Measurements from ENCODE around the gene KRTAP5-9. TPM values are rescaled to one million over a fixed set of nuclear protein-coding genes. Genes with fewer than 3 reads are reported as not detected.

The KRTAP5-9 gene
- polyA plus RNA-seq, 2 of the 4 experiments (the other 2 are of a cell fraction): not detected

GRCh38 chr11:71563406-71563805 is 15.2 kb downstream of the KRTAP5-9 start:
- CTCF ChIA-PET: interaction anchor here (0.6 to 1.8 kb wide), 7 partner anchors 10 to 110 kb away, joined by 3 to 5 read pairs (median 4); partner anchors contain the start of gene NADSYN1
- ATAC-seq: peak; percentile 88 to 90
- WGBS (ENCODE audit: missing lambda C conversion rate): 5% methylated on average over 8 of the region's 8 CpGs
- FAIRE-seq: peak; percentile 63
- POLR2A ChIA-PET: interaction anchor here (0.6 kb wide), 1 partner anchor 111 kb away, joined by 3 read pairs; no protein-coding TSS in a partner anchor
- peaks cover 17% of the 10 kb centered on the region for H3K9me3 ChIP-seq
- H3K4me2 ChIP-seq: no peak overlapping the region
- H3K27ac ChIP-seq: no peak overlapping the region
- TF ChIP-seq RAD21 (conservative IDR thresholded peaks at IDR 0.05 in 1 of 2, IDR thresholded peaks at IDR 0.05 in 1 of 2) (peak; percentile 33 to 51; a peak in 3 of 5 replicates), KDM5A (IDR thresholded peaks at IDR 0.05) (no peak), CTCF (IDR thresholded peaks at IDR 0.05) (peak; percentile 35), CBX8 (IDR thresholded peaks at IDR 0.05) (no peak)
- DNase-seq (ENCODE audit: low read depth in 1 of 2, low spot score in 1 of 2): peak; percentile 67 to 68
- H3K4me1 ChIP-seq: no peaks in the 10 kb centered on the region
- H3K4me3 ChIP-seq: no peak overlapping the region

GRCh38 chr11:71564430-71564829 is 16.2 kb downstream of the KRTAP5-9 start:
- FAIRE-seq (no peak), ATAC-seq (no peak), DNase-seq (ENCODE audit: low read depth in 1 of 2, low spot score in 1 of 2) (no peak)
- H3K4me3 ChIP-seq: no peak overlapping the region
- CTCF ChIA-PET: interaction anchor here (0.8 to 2.0 kb wide), 4 partner anchors 8 to 19 kb away, joined by 3 to 8 read pairs (median 4); no protein-coding TSS in a partner anchor
- no peaks in the 10 kb centered on the region for H3K4me1 ChIP-seq
- 20% methylated on average over 4 of the region's 4 CpGs for WGBS (ENCODE audit: missing lambda C conversion rate)
- peaks cover 17% of the 10 kb centered on the region for H3K9me3 ChIP-seq
- H3K4me2 ChIP-seq: no peak overlapping the region
- H3K27ac ChIP-seq: no peak overlapping the region
- TF ChIP-seq ELK1 (IDR thresholded peaks at IDR 0.05; ENCODE audit: low read depth, low read length): no peak
- no peak for TF ChIP-seq ZFP36 (IDR thresholded peaks at IDR 0.05; ENCODE audit: borderline replicate concordance, partially characterized antibody)
- TF ChIP-seq CHD4 (IDR thresholded peaks at IDR 0.05; ENCODE audit: borderline replicate concordance): no peak
- TF ChIP-seq HOXB5 (CRISPR knock-in tag; IDR thresholded peaks at IDR 0.05): no peak
- TF ChIP-seq MAZ (IDR thresholded peaks at IDR 0.05; ENCODE audit: borderline replicate concordance, low read depth, low read length): no peak
- no peak for TF ChIP-seq FOXS1 (CRISPR knock-in tag; IDR thresholded peaks at IDR 0.05)
- TF ChIP-seq ZNF302 (CRISPR knock-in tag; IDR thresholded peaks at IDR 0.05): no peak
- no peak for TF ChIP-seq NFE2L2 (conservative IDR thresholded peaks at IDR 0.05; ENCODE audit: low read length)
- no peak for TF ChIP-seq RCOR1 (IDR thresholded peaks at IDR 0.05; ENCODE audit: low read depth, low read length)
- no peak for TF ChIP-seq EHMT2 (IDR thresholded peaks at IDR 0.05; ENCODE audit: low read depth)
- TF ChIP-seq MYC (IDR thresholded peaks at IDR 0.05; ENCODE audit: borderline replicate concordance, low read length): no peak
- no peak for TF ChIP-seq JUN (IDR thresholded peaks at IDR 0.05)
- no peak for TF ChIP-seq HEYL (CRISPR knock-in tag; IDR thresholded peaks at IDR 0.05)
- no peak for TF ChIP-seq JUNB (IDR thresholded peaks at IDR 0.05)
- no peak for TF ChIP-seq FOSB (CRISPR knock-in tag; IDR thresholded peaks at IDR 0.05)
- POLR2A ChIA-PET: interaction anchor here (0.5 kb wide), 1 partner anchor 1111 kb away, joined by 4 read pairs; no protein-coding TSS in a partner anchor

GRCh38 chr11:71565263-71565662 is 17.0 kb downstream of the KRTAP5-9 start, which contains the start of gene KRTAP5-10:
Gene KRTAP5-10 (plus strand): TSS chr11:71565563. CDS start chr11:71565588, 25 bp downstream.
- ATAC-seq (no peak), DNase-seq (ENCODE audit: low read depth in 1 of 2, low spot score in 1 of 2) (no peak), FAIRE-seq (no peak)
- POLR2A ChIA-PET: no interaction called here
- H3K4me1 ChIP-seq: no peaks in the 10 kb centered on the region
- no peak within 1 kb of the TSS for H3K4me3 ChIP-seq
- no peak for TF ChIP-seq ZNF302 (CRISPR knock-in tag; IDR thresholded peaks at IDR 0.05)
- no peak for TF ChIP-seq TP53 (CRISPR knock-in tag; IDR thresholded peaks at IDR 0.05)
- TF ChIP-seq MAZ (IDR thresholded peaks at IDR 0.05; ENCODE audit: borderline replicate concordance, low read depth, low read length): no peak
- no peak for TF ChIP-seq HOXB5 (CRISPR knock-in tag; IDR thresholded peaks at IDR 0.05)
- TF ChIP-seq SMC3 (IDR thresholded peaks at IDR 0.05): no peak
- no peak for TF ChIP-seq POLR2AphosphoS2 (conservative IDR thresholded peaks at IDR 0.05; ENCODE audit: low read length)
- no peak for TF ChIP-seq JUN (IDR thresholded peaks at IDR 0.05)
- TF ChIP-seq EP300 (IDR thresholded peaks at IDR 0.05): no peak
- no peak for TF ChIP-seq TFCP2L1 (CRISPR knock-in tag; IDR thresholded peaks at IDR 0.05)
- no peak for TF ChIP-seq POLR2A (IDR thresholded peaks at IDR 0.05; ENCODE audit: low read length)
- TF ChIP-seq KDM5A (IDR thresholded peaks at IDR 0.05): no peak
- TF ChIP-seq HEYL (CRISPR knock-in tag; IDR thresholded peaks at IDR 0.05): no peak
- no peak for TF ChIP-seq FOSB (CRISPR knock-in tag; IDR thresholded peaks at IDR 0.05)
- no peak for TF ChIP-seq EHMT2 (IDR thresholded peaks at IDR 0.05; ENCODE audit: low read depth)
- no peak for TF ChIP-seq SREBF2 (IDR thresholded peaks at IDR 0.05)
- no peak for TF ChIP-seq CHD2 (IDR thresholded peaks at IDR 0.05; ENCODE audit: low read length, partially characterized antibody)
- 25% methylated on average over 3 of the region's 5 CpGs for WGBS (ENCODE audit: missing lambda C conversion rate)
- CTCF ChIA-PET: interaction anchor here (0.8 to 2.8 kb wide), 4 partner anchors 8 to 19 kb away, joined by 3 to 11 read pairs (median 6); no protein-coding TSS in a partner anchor
- no peak within 1 kb of the TSS for H3K27ac ChIP-seq
- H3K9me3 ChIP-seq: peaks cover 17% of the 10 kb centered on the region
- no peak within 1 kb of the TSS for H3K4me2 ChIP-seq
